Measurements from ENCODE around the gene FSHR.

The FSHR gene

DNA sequence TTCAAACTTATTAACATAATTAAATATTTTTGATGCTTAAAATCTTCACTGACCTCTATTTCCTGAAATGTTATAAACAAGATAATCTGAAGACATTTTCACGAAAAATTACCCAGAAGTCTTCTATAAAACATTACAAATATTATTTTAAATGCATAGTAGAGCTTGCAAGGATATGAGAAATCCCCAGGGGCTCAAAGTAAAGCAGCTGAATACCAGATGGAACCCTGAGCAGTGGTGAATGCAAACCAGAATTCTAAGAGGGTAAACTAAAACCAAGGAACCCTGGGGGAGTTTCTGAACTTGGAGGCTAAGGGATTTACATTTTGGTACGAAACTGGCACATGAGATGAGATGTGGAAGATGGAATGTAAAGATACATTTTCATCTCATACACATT, 83.6 kb downstream of the FSHR start:
- Histone ChIP-seq H3K9me3 (peaks cover 4% of the 10 kb centered on the region), H3K36me3 (no peaks in the 10 kb centered on the region), H3K9ac (no peak overlapping the region), H3K27me3 (no peaks in the 10 kb centered on the region), H4K20me1 (no peaks in the 10 kb centered on the region), H3K4me2 (no peak overlapping the region), H3K4me1 (no peaks in the 10 kb centered on the region), H3K27ac (no peak overlapping the region), H3K4me3 (no peak overlapping the region)
- TF ChIP-seq Cebpa-rat (IDR thresholded peaks at IDR 0.05): no peak

DNA sequence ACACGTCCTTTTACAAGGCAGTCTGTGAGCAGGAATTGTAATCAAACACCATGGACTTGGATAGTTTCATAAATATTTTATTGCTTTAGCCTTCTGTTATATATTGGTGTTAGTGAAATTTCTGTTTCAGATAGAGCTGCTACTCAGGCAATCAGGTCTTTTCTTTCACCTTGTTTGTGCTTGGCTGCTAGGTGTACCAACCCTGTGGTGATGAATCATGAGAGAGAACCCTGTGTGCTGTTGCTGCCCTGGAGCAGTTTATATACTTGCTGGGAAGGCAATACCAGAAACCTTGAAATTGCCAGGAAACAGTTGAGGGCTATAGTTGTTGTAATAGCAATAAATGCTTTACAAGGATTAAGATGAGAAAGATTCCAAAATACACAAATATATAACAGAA, 84.5 kb downstream of the FSHR start:
- H3K27me3 ChIP-seq: no peaks in the 10 kb centered on the region
- H3K4me3 ChIP-seq: no peak overlapping the region
- no peak overlapping the region for H3K4me2 ChIP-seq
- H3K4me1 ChIP-seq: no peaks in the 10 kb centered on the region
- no peak overlapping the region for H3K9ac ChIP-seq
- no peak for TF ChIP-seq Cebpa-rat (IDR thresholded peaks at IDR 0.05)
- H3K27ac ChIP-seq: no peak overlapping the region
- no peaks in the 10 kb centered on the region for H3K9me3 ChIP-seq
- no peaks in the 10 kb centered on the region for H3K36me3 ChIP-seq
- no peaks in the 10 kb centered on the region for H4K20me1 ChIP-seq

DNA sequence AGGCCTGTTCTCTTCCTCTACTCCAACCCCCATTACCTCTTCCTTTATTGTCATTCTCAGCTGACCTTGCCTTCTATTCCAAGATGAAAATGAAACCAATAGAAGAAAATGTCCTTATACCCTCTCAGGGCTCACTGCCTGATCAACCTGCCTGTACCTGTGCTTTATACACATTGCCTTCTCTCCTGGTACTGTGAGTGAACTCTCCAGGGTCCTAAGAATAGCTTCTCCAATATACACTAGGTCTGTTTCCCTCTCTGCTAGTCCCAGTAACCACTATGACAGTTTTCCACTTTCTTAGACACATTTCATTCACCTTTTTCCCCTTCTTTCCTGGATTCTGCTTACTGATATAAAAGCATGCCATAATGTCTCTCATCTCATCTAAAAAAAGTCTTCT, 85.7 kb downstream of the FSHR start:
- H3K9ac ChIP-seq: no peak overlapping the region
- H3K4me3 ChIP-seq: no peak overlapping the region
- H3K4me1 ChIP-seq: no peaks in the 10 kb centered on the region
- no peaks in the 10 kb centered on the region for H4K20me1 ChIP-seq
- H3K9me3 ChIP-seq: no peaks in the 10 kb centered on the region
- no peaks in the 10 kb centered on the region for H3K27me3 ChIP-seq
- H3K36me3 ChIP-seq: no peaks in the 10 kb centered on the region
- no peak overlapping the region for H3K4me2 ChIP-seq
- H3K27ac ChIP-seq: no peak overlapping the region
- no peak for TF ChIP-seq Cebpa-rat (IDR thresholded peaks at IDR 0.05)

DNA sequence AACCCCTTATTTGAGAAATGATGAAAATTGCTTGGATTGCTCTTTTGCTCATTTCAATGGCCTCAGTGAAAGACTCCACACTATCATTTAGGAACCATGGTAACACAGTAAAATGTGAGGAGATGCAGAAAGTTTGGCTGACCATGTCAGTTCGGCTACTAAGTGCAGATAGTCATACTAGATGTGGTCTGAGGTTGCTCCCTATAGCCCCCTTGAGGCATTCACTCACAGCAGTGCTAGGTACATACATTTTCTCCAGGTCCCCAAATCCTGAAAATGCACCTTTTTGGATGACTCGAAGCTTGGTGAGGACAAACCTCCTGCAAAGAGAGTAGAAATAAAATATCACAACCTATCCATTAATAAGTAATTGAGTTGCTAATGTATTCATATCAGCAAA, 86.3 kb downstream of the FSHR start:
- Histone ChIP-seq H3K4me2 (no peak overlapping the region), H3K9ac (no peak overlapping the region), H3K4me3 (no peak overlapping the region), H3K27ac (no peak overlapping the region), H3K9me3 (no peaks in the 10 kb centered on the region), H3K27me3 (no peaks in the 10 kb centered on the region), H3K4me1 (no peaks in the 10 kb centered on the region), H3K36me3 (no peaks in the 10 kb centered on the region), H4K20me1 (no peaks in the 10 kb centered on the region)
- no peak for TF ChIP-seq Cebpa-rat (IDR thresholded peaks at IDR 0.05)

DNA sequence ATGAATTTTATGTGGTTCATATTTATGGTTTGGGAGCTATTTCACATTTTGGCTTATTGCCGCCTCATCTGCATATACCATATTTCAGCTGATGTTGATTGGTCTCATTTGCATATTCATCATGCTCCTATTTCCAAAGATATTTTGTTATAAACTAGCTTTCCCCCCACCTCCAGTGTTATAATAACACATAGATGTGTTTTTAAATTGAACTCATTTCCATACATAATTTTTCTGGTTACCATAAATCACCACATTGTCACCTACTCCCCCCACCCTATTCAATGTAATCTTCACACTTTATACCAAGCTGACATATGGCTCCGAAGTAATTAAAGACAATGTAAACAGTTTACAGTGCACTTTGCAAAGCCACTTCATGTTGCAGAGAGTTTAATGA, 101.2 kb downstream of the FSHR start:
- Histone ChIP-seq H3K9me3 (peaks cover 16% of the 10 kb centered on the region), H3K9ac (no peak overlapping the region), H3K27ac (no peak overlapping the region), H3K4me1 (no peaks in the 10 kb centered on the region), H4K20me1 (no peaks in the 10 kb centered on the region), H3K27me3 (no peaks in the 10 kb centered on the region), H3K36me3 (no peaks in the 10 kb centered on the region), H3K4me2 (no peak overlapping the region), H3K4me3 (no peak overlapping the region)
- no peak for TF ChIP-seq Cebpa-rat (IDR thresholded peaks at IDR 0.05)

DNA sequence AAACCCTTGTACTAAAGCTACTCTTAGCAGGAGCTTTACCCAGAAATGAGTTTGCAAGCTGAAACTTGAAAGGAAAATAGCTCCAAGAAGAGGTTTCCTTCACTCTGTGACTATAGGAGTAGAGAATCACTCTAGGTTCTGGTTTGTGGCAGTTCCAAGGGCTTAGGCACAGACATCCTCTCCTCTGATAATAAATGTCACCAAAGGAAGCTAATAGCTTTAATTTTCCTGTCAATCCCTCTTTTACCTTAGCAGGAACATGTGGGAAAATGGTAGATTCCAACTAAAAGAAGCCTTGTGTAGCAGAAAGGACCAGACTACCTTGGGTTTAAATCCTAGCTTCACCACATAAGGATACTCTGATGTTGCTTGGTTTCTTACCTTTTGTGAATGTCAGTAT, 104.0 kb downstream of the FSHR start:
- Histone ChIP-seq H3K27ac (no peak overlapping the region), H3K4me2 (no peak overlapping the region), H3K9me3 (peaks cover 6% of the 10 kb centered on the region), H3K4me3 (no peak overlapping the region), H3K27me3 (no peaks in the 10 kb centered on the region), H3K9ac (no peak overlapping the region), H4K20me1 (no peaks in the 10 kb centered on the region), H3K4me1 (no peaks in the 10 kb centered on the region), H3K36me3 (no peaks in the 10 kb centered on the region)
- no peak for TF ChIP-seq Cebpa-rat (IDR thresholded peaks at IDR 0.05)

DNA sequence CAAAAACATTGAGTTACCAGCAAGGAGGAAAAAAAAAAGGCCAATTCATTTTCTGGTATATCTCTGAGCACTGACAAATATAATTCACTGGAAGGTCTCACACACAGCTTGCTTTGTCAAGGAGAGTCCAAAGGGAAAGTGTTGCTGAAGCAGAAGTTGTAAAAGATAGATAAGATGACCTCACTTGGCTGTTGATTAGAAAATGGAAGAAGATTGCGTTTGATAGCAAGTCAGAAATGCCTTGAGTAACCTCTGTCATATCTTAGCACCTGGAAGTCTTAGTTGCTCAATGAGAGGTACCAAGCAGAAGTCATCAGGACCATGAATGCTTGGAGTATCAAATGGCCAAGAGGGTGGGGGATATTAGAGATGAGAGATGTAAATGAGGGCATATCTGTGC, 105.2 kb downstream of the FSHR start:
- Histone ChIP-seq H3K4me1 (no peaks in the 10 kb centered on the region), H3K9ac (no peak overlapping the region), H3K27ac (no peak overlapping the region), H3K9me3 (peaks cover under 1% of the 10 kb centered on the region), H3K4me3 (no peak overlapping the region), H3K36me3 (no peaks in the 10 kb centered on the region), H3K4me2 (no peak overlapping the region), H4K20me1 (no peaks in the 10 kb centered on the region), H3K27me3 (no peaks in the 10 kb centered on the region)
- TF ChIP-seq Cebpa-rat (IDR thresholded peaks at IDR 0.05): no peak

DNA sequence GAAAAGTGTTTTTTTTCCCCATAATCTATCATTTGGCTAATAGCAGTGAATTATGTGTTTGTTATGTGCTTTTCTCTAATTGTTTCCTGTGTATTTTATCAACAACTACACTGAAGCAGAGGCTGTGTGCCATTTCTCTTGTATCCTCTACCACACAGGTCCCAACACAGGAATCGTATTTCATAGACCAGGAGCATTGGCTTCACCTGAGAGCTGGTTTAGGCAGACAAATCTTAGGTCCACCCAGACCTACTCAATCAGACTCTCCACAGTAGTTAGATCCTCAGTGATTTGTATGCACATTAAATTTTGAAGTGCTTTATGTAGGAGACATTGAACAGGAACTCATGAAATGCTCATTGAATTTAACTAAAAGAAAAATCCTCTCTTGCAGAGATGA, 109.2 kb downstream of the FSHR start:
- no peaks in the 10 kb centered on the region for H3K9me3 ChIP-seq

DNA sequence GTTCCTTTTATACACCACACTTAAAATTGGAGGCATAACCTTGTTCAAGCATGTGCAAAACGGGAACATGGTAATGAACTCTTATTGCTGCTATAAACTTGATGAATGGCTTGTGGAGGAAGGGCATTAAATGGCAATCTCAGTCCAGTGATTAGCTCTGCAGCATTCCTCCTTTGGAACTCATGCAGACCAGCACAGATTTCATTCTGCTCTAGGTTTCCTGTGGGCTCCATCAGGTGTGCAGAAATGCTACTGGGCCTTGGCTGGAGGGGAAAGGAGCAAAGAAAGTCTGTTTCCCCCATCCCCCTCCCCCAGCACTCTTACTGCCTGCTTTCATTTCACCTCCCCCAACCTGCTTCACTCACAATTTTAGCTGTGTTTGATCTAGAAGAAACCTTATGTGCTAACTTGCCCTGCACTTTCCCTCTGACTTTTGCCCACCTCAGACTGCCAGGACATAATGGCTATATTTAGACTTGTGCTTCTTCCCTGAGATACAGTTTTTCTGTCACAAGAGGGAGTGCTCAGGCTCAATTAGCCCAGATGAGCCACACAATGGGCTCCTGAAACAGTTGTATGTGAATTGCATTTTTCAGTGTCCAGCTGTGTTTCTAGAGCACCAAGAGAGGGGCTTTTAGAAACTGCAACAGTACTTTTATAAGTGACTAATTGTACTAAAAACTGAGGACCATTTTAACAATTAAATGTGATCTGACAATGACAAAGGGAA, 109.8 kb downstream of the FSHR start:
- H4K20me1 ChIP-seq: no peaks in the 10 kb centered on the region
- H3K9ac ChIP-seq: no peak overlapping the region
- no peaks in the 10 kb centered on the region for H3K9me3 ChIP-seq
- no peaks in the 10 kb centered on the region for H3K36me3 ChIP-seq
- H3K27me3 ChIP-seq: no peaks in the 10 kb centered on the region
- no peak overlapping the region for H3K4me3 ChIP-seq
- H3K27ac ChIP-seq: no peak overlapping the region
- no peak for TF ChIP-seq Cebpa-rat (IDR thresholded peaks at IDR 0.05)
- peaks cover 13% of the 10 kb centered on the region for H3K4me1 ChIP-seq
- H3K4me2 ChIP-seq: no peak overlapping the region

More for the DNA sequence above, 109.2 kb downstream of the FSHR start:
- Histone ChIP-seq H3K27ac (no peak overlapping the region), H3K4me3 (no peak overlapping the region), H3K4me2 (no peak overlapping the region), H4K20me1 (no peaks in the 10 kb centered on the region), H3K4me1 (peaks cover 13% of the 10 kb centered on the region), H3K27me3 (no peaks in the 10 kb centered on the region), H3K36me3 (no peaks in the 10 kb centered on the region), H3K9ac (no peak overlapping the region)
- no peak for TF ChIP-seq Cebpa-rat (IDR thresholded peaks at IDR 0.05)

DNA sequence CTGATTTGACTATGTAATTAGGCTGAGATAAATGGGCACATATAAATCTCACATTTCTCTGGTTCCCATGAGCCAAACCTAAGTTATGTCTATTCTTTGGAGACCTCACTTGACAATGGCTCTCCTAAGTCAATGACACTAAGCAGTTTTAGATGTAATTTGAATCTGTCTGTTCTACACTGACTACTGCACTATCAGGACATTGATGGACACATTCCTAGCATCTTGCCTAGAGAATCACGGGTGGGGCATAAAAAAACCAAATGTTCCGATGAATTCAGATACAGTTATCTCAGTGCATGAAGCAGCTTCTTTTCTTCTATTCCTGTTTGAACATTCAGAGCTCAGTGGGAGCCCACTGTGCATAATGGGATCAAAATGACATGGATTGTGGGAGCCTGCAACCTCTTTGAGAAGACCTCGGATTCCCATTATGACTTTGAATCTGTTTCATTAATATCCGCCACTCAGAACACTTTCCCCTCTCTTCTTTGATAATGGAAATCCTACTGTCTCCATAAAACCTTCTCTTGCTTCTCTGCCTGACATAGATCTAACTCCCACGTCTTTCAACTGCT, 110.8 kb downstream of the FSHR start:
- no peak overlapping the region for H3K9ac ChIP-seq
- no peak overlapping the region for H3K4me2 ChIP-seq
- no peaks in the 10 kb centered on the region for H4K20me1 ChIP-seq
- no peaks in the 10 kb centered on the region for H3K27me3 ChIP-seq
- no peak overlapping the region for H3K4me3 ChIP-seq
- no peak overlapping the region for H3K27ac ChIP-seq
- no peak for TF ChIP-seq Cebpa-rat (IDR thresholded peaks at IDR 0.05)
- no peaks in the 10 kb centered on the region for H3K9me3 ChIP-seq
- H3K36me3 ChIP-seq: no peaks in the 10 kb centered on the region
- peaks cover 13% of the 10 kb centered on the region for H3K4me1 ChIP-seq
